HG02610 (cell line): ENCODE results near the gene ERG28.
"Not testable (repeated sequence)": the region's sequence is repeated elsewhere in the genome, so short reads cannot be mapped to it uniquely, and the experiment has no call there.

Source experiments
- ATAC-seq: cut with Tn5 transposase; IDR thresholded peaks from one replicate; pipeline ENCODE4 v1.9.1; 2021; ENCODE audit warnings: mild to moderate bottlenecking, moderate library complexity; ENCODE audit not compliant: unreplicated experiment

ERG28 gene

GRCh38 chr14:75660630-75661498, at the start of gene ERG28, which contains the start of gene TTLL5:
Gene ERG28, minus strand, starts transcription at chr14:75660876. Its CDS starts 3,374 bp downstream, at chr14:75657502.
Gene TTLL5, plus strand, starts transcription at chr14:75661246. Its CDS starts 1,904 bp downstream, at chr14:75663150.
- peak; percentile 98 for ATAC-seq

GRCh38 chr14:75709207-75709812, 48.6 kb upstream of the ERG28 start:
- no peak for ATAC-seq

- no peak for ATAC-seq
These were observed 44.3 kb upstream of the ERG28 start for GRCh38 chr14:75705014-75705413.

GRCh38 chr14:75703467-75703866, 42.8 kb upstream of the ERG28 start:
- ATAC-seq = no peak

- ATAC-seq = no peak
These were observed 42.1 kb upstream of the ERG28 start for GRCh38 chr14:75702616-75703261.

- ATAC-seq = no peak
These were observed 41.4 kb upstream of the ERG28 start for GRCh38 chr14:75702122-75702521.

- no peak for ATAC-seq
These were observed 39.6 kb upstream of the ERG28 start for GRCh38 chr14:75700295-75700694.

- ATAC-seq = no peak
These were observed 38.7 kb upstream of the ERG28 start for GRCh38 chr14:75699331-75699730.

- ATAC-seq = no peak
These were observed 37.2 kb upstream of the ERG28 start for GRCh38 chr14:75697918-75698317.

GRCh38 chr14:75697386-75697785, 36.7 kb upstream of the ERG28 start:
- ATAC-seq = no peak

- ATAC-seq = not testable (repeated sequence)
These were observed 34.3 kb upstream of the ERG28 start for GRCh38 chr14:75695025-75695424.

GRCh38 chr14:75690010-75690409, 29.3 kb upstream of the ERG28 start:
- no peak for ATAC-seq

GRCh38 chr14:75689012-75689411, 28.3 kb upstream of the ERG28 start:
- ATAC-seq = no peak

- ATAC-seq = no peak
These were observed 25.2 kb upstream of the ERG28 start for GRCh38 chr14:75685910-75686309.

GRCh38 chr14:75675265-75675960, 14.7 kb upstream of the ERG28 start:
- no peak for ATAC-seq

- ATAC-seq = peak; percentile 55
These were observed 12.8 kb upstream of the ERG28 start for GRCh38 chr14:75673345-75674035.

GRCh38 chr14:75672605-75673192, 12.0 kb upstream of the ERG28 start:
- ATAC-seq = no peak

- no peak for ATAC-seq
These were observed 6.6 kb upstream of the ERG28 start for GRCh38 chr14:75667099-75667765.

GRCh38 chr14:75662966-75663365, 2.3 kb upstream of the ERG28 start:
- no peak for ATAC-seq

GRCh38 chr14:75661499-75661814, 781 bp upstream of the ERG28 start:
- no peak for ATAC-seq
